HG03159 (cell line): Measurements from ENCODE around the gene CHRNA7.
"Not testable (repeated sequence)": the region's sequence is repeated elsewhere in the genome, so short reads cannot be mapped to it uniquely, and the experiment has no call there.

Source experiments
- ATAC-seq: cut with Tn5 transposase; IDR thresholded peaks from one replicate; pipeline ENCODE4 v1.9.1; 2021; ENCODE audit warnings: mild to moderate bottlenecking, moderate library complexity; ENCODE audit not compliant: unreplicated experiment

The CHRNA7 gene

GRCh38 chr15:32166270-32166669, 136.0 kb downstream of the CHRNA7 start:
- ATAC-seq, result not testable (repeated sequence)

DNA sequence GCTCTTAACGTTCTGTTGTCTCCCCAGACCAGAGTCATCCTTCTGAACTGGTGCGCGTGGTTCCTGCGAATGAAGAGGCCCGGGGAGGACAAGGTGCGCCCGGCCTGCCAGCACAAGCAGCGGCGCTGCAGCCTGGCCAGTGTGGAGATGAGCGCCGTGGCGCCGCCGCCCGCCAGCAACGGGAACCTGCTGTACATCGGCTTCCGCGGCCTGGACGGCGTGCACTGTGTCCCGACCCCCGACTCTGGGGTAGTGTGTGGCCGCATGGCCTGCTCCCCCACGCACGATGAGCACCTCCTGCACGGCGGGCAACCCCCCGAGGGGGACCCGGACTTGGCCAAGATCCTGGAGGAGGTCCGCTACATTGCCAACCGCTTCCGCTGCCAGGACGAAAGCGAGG, 137.6 kb downstream of the CHRNA7 start:
- ATAC-seq, result not testable (repeated sequence)

- not testable (repeated sequence) for ATAC-seq
Measured at GRCh38 chr15:32180579-32180978, 150.3 kb downstream of the CHRNA7 start.

DNA sequence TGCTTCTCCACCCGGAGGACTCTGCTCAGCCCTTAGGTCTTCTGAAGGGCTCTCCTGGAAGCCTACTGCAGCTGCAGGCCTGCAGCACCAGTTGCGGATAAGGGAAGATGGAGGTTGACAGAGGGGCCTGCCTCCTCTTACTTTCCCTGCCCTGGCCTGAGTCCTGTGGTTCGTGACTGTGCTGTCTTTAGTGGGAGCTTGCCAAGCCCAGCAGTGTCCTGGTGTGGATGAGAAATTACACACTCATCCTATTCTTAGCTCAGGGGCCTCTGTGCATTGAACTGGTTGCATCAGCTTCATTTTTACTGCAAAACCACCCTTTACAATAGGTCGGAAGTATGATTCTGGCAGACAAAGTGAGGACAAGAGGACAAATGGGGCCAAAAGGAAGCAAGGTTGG, 163.5 kb downstream of the CHRNA7 start:
- not testable (repeated sequence) for ATAC-seq

DNA sequence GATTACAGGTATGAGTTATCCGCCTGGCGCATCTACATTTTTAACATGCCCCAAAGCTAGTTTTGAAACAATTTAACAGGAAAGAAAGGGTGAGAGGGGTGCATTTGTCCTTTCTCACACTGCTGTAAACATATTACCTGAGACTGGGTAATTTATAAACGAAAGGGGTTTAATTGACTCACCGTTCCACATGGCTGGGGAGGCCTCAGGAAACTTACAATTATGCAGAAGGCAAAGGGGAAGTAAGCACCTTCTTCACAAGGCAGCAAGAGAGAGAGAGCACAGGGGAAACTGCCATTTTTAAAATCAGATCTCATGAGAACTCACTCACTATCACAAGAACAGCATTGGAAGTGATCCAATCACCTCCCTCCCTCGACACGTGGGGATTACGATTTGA, 165.9 kb downstream of the CHRNA7 start:
- not testable (repeated sequence) for ATAC-seq

DNA sequence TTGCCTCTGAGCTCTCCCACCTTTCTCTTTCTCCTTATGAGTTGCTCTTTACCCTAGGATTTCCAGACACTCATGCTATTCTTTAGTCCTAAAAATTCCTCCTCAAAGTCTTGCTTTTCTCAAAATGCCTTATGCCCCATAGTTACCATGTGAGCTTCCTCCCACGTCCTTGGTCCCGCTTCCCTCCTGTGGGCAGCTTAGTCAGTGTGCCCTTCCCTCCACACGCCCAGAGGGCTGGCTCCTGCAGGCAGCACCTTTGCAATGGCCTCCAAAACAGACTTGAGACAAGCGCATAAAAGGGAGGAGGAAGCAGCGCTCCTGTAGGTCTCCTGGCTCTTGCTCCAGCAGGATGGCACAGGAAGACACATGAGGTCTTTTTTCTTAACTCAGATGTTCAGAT, 168.6 kb downstream of the CHRNA7 start:
- ATAC-seq, result not testable (repeated sequence)

- not testable (repeated sequence) for ATAC-seq
Measured at GRCh38 chr15:32209081-32209480, 178.8 kb downstream of the CHRNA7 start.

DNA sequence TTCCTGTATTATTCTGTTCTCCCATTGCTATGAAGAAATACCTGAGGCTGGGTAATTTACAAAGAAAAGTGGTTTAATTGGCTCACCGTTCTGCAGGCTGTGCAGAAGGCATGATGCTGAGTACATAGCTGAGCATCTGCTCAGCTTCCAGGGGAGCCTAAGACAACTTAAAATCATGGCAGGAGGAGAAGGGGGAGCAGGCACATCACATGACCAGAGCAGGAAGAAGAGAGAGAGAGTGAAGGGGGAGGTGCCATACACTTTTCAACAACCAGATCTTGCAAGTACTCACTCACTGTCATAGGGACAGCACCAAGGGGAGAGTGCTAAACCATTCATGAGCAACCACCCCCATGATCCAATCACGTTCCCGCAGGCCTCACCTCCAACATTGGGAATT, 188.4 kb downstream of the CHRNA7 start:
- no peak for ATAC-seq
